HG03378 (cell line): ENCODE results near the gene TTC34.

Source experiments
- ATAC-seq: cut with Tn5 transposase; IDR thresholded peaks from one replicate; pipeline ENCODE4 v1.9.1; 2021; ENCODE audit warnings: mild to moderate bottlenecking, moderate library complexity; ENCODE audit not compliant: unreplicated experiment

The TTC34 gene

DNA sequence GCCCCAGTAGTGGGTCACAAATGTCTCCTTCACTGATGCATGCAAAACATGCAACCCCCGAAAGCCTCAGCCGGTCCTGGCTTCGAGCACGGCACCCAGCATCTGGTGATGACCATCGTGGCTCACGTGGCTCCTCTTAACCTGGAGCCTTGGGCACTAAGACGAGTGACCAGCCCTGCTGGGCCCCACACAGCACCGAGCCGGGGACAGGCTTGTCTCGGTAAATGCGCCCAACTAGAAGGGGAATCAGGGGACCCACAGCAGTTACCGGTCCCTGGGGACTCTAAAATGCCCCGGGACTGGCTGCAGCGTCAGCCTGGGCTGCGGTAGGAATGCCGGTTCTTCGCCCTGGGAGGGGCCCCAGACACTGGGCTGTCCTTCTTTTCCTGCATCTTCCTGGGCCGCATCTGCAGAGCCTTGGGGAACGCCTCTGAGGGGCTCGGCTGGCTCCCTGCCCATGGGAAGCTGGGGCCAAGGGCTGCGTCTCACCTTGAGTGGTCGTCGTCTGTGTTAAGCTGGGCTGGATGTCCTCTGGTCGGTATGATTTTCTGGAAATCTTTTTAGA, 13.1 kb upstream of the TTC34 start:
- ATAC-seq = no peak

DNA sequence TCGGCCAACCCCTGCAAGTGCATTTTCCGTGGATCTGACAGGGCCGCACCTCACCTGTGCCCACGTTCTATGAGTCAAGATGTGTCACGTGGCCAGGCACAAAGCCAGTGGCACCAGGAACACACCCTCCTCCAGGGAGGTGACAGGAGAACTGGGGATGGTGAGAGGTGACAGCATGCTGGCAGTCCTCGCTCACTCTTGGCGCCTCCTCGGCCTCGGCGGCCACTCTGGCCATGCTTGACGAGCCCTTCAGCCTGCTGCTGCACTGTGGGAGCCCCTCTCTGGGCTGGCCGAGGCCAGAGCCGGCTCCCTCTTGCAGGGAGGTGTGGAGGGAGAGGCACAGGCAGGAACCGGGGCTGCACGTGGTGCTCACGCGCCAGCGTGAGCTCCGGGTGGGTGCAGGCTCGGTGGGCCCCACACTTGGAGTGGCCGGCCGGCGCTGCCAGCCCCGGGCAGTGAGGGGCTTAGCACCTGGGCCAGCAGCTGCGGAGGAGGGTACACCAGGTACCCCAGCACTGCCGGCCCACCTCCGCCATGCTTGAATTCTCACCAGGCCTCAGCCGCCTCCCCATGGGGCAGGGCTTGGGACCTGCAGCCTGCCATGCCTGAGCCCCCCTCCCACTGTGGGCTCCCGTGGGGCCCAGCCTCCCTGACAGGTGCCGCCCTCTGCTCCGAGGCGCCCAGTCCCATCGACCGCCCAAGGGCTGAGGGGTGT, 11.6 kb upstream of the TTC34 start:
- ATAC-seq = no peak

DNA sequence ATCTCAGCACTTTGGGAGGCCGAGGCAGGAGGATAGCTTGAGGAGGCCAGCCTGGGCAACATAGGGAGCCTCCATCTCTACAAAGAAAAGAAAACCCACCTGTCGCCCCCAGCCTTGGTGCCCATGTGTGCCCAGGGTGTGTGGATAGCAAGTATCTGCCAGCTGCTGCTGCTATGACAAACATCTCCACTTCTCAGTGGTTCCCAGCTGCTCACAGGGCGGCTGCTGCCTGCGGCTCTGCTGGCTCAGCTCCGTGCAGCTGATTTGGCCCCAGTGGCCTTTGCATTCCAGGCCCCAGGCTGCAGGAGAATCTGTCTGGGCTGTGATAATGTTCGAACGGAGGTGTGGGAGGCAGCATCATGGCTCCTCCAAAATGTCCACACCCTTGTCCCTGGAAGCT, 10.6 kb upstream of the TTC34 start:
- ATAC-seq = no peak

DNA sequence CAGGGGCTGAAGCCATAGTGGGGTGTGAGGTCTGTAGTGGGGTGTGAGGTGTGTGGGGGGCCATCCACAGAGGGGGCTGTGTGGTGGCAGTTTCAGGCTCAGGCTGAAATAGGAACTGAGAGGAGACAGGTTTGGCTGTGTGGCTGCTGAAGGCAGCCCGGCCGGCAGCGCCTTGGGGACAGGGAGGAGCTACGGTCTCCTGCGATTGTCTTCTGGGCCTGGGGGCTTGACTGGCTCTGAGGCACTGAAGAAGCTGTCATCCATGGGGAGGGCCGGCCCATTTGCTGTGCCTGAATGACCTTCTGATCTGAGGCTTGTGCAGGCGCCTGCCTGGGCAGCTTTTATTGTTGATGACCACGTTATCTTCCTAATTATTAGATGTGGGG, 10.0 kb upstream of the TTC34 start:
- ATAC-seq = no peak

DNA sequence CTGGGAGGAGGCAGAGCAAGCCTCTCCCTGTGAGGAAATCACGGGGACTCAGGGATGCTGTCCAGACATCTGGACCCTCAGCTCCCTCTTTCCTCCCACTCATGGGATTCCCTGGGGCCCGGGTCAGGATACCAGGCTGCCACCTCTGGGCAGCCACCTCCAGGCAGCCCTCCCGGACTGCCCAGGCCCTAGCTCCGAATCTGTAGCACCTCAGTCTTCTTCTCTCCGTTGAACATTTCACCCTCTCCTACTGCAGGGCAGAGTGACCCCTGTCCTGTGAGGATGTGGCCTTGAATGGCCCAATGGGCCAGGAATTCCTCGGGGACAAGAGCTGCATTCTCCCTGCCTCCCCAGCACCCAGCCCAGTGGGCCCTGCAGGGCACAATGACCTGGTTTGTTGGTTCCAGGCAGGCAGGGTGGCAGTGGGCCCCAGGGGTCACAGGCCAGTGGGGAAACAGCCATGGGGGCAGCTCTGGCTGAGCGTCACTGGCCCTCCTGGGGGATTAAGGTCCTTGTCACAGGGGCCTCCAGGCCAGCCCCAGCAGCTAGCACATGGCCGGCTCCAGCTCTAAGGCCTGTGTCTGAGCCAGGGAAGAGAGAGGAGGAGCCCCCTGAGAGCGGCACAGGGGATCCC, 9.5 kb upstream of the TTC34 start:
- no peak for ATAC-seq

DNA sequence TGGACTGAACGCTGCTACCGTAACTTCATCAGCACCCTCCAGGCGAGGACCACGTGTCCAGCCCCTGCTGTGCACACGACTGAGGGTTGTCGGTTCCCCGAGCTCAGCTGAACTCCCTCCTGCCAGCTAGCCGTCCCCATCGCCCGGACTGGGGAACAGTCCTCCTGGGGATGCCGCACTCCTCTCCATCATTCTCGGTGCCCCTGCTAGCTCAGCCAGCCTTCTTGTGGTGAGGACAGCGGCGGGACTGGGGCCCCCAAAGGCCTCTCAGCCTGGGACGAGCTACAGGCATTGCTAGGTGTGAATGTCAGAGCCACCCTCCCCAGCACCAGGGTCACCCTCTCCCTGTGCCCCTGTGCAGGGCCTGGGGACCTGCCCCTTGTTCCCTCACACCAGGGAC, 8.8 kb upstream of the TTC34 start:
- no peak for ATAC-seq

DNA sequence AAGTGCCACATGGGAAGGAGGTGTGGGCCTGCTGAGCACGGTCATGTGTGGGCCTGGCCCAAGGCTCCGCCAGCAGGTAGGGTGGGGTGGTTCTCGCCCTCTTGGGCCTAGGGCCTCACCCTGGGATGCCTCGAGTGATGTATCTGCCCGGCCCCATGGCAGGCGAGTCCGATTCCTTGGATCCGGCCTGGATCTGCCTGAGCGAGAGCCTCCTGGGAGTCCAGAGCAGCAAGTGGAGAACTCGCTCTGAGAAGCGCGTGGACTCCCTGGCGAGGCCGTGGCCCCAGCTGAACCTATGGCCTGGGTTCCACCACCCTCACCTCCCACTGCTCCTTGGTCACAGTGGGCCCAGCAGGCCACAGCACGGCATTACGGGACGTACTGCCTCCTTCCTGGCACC, 8.2 kb upstream of the TTC34 start:
- ATAC-seq = no peak

DNA sequence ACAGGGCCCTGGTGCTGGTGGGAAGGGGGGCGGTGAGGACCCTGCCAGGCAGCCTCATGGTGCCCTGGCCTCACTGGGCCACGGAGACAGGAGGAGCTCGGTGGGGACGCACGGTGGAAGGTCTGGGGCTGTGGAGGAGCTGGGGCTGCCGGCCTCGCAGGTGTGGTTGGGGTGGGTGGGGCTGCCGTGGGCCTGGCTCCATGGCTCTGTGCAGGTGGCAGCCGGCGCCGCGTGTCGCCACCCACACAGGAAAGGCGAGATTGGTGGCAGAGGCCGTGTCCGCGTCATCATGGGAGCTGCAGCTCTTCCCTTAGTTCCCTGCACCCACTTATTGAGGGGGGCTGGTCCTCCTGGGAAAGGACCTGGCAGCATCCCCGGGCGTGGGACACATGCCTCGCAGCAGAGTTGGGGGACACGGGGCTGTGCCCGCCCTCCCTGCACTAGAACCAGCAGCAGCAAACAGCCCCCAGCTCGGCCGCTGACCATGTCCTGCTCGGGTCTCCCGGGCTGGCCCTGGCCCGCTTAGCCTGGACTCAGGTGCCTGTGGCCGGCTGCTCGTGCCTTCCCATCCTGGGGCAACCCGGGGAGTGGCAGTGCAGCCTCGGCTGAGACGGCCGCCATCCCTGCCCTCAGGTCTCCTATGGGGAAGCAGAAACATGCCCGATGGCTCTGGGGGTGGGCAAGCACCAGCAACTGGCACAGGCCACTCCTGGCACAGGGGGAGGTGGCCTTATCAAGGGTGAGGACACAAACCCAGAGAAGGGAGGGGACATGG, 7.5 kb upstream of the TTC34 start:
- ATAC-seq = no peak

DNA sequence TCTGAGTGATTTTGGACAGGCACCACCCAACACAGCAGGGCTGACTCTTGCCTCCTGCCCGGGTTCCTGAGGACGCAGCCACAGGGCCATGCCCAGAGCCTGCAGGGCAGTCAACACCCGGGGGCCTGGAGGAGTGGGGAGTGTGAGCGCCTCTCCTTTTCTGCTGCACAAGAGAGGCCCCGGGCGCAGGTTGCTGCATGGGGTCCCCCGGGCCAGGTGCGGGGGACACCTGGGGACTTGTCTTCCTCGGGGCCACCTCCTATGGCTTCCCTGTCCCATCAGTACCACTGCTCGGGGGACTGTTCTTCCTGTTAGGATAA, 6.9 kb upstream of the TTC34 start:
- ATAC-seq = no peak

DNA sequence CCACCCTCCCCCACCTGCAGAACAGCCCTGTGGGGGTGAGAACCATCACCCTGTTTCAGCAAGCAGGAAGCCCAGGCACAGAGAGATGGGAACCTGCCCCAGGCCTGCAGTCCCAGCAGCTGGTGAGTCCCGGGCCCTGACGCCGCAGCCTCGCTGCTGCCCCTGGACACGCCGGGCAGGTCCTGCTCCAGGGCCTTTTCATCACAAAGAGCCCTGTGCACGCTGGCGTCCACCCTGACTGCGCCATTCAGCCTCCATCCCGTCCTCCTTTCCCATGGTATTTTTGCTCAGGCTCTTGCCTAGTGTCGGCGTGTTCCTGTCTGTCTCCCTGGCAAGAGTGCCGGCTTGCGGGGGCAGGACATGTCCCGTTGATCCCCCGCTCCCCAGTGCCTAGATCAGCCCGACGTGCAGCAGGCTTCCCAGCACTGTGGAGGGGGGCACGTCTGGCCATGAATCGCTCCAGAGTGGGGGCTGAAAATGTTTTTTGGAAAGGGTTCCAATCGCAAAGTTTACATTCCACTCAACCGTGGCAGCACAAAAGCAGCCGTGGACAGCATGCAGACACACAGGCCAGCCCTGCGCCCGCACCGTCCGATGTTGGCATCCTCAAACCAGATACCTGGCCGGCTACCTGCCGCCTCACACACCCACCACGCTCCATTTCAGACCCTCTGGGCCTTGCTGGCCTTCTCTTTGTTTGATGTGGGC, 6.3 kb upstream of the TTC34 start:
- no peak for ATAC-seq

DNA sequence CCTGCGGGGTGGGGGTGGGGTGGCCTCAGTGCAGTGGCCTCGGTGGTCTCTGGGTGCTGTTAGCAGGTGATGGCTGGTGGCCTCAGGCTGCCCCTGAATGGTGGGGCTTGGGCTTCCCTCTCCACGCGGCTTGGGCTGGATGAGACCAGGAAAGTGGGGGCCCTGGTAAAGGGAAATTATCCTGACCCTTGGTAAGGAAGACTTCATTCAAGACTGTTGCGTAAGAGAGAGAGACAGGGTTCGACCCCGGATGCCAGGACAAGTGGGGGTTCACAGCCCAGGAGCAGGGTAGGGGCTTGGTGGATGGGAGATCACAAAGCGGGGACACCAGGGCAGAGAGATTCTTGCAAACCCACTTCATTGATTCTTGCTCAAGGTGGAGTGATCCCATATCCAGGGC, 5.5 kb upstream of the TTC34 start:
- ATAC-seq = no peak

DNA sequence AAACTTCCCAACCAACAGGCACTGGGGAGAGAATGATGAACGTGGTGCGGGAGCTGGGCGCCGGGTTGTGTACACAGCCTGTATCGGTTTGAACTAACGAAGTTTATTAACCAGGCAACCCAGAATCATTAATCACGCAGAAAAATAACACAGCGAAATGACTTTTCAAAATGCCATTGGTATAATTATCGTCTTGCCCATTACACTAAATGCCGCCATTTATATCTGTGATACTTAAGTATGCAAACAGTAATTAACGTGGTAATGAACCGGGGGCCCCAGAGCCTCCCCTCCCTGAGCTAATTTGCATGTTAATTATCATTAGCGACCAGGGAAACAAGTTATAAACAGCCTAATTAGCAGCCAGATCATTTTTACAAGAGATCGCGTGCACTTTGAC, 5.1 kb upstream of the TTC34 start:
- ATAC-seq = no peak

DNA sequence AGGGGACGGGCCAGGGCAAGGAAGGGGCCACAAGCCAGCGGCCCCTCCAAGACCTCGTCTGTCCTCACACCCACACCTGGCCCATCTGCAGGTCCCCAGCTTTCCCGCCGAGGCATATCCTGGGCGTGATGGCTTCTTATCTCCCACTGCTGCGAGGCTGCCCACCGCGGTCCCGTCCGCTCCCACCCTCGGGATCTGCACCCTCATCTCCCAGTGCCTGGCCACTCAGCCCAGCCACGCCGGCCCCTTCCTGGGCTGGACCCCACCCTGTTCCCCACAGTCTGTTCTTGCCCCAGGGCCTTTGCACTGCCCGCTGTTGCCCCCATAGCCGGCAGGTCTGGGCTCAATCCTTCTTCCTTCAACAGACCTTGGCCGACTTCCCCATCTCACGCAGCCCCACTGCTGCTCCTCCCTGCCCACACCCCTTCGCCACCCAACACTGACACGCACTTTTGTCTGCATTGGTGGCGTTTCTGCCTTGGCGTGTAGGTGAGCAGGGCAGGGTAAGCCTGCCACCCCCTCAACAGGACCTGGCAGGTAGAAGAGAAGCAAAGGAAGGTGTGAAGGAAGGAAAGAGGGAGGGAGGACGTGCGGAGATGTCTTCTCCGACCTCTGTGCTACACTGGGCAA, 4.4 kb upstream of the TTC34 start:
- ATAC-seq = no peak

DNA sequence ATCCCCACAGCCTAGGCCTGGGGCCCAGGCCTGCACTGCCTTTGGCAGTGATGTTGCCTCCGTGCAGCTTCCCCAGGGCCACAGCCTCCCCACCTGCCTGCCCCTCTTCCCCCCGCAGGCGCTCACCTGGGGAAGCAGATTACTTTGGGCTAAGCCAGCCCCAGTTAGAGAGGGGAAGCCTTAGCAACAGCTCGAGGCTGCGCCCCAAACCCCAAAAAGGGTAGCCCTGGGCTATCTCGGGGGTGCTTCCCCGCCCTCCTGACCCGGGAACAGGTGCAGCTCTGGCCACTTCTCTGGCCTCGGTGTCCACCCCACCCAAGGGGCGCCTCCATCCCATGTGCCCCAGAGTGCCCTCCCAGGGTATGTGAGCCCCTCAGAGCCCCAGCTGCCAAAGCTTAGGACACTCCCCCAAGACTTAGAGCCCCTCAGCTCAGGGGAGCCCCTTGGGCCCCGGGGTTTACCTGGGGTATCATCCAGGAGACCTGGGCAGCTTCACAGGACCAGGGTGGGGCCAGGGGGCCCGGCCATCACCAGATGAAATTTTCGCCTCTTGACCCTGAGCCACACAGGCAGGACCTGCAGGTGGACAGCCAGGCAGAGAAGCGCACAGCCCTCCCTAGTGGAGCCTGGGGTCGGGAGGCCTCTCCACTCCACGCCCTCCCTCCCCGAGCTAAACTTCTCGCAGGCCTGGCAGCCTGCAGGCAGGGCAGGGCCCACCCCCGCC, 3.3 kb upstream of the TTC34 start:
- ATAC-seq = no peak

DNA sequence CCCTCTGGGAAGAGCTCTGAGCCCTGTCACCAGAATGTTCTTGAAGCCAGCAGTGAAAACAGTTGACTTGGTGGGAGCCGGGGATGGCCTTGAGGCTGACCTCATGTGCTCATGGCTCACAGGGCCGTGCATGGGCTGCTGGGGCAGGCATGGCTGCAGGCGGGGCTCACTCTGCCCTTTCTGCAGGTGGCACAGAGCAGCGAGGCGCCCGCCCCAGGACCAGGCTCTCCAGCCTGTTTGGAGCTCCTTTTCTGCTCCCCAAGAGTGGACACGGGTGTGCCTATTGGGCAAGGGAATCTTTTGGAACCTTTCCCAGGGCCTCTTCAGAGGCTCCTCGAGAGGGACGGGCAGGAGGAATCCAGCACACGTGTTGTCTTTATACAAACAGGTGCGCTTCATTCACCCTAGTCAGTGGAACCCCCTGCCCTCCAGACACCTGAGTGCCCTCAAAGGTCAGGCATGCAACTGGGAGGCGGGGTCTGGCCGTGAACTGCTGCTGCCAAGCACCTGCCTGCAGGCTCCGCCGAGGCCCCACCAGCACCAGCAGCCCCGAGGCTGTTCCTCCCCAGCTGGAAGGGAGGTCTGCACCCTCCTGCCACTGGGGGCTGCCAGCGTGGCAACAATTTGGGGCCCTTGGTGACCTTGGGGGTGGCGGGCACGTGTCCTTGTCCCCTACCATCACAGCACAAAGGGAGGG, 2.6 kb upstream of the TTC34 start:
- no peak for ATAC-seq

DNA sequence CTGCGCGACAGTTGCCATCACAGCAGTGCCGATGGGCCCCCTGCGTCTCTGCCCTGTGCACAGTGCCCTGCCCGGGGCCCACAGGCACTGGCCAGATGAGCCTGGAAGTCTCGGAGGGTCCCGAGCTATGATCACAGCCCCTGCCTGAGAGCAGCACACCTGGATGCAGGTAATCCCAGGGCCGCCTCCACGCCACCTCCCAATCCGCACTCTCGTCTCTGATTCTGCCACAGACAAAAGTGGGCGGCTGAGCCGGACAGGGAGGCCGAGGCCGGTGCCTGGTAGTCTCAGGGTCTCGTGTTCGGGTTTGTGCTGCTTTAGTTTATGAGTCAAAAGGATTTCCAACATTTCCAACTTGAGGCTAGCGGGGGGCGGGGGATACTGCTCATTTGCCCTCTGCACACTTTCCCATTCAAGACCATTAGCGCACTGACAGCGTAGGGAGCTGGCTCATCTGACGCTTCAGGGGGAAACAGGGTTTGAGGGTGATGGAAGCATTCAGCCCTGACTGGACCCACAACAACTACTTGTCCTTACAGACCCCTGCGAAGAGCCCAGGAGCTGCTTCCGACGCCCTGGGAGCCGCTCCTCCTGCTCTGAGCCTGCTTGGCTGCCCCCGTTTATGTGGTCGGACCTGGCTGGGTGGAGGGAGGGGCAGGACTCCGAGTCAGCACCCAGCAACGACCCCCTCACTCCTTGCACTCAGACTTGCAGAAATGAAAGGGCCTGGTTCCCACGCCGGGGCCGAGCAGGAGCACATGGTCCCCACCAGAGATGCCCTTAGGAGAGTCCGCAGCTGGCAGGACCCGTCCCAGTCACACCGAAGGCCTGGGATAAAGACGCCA, 1.8 kb upstream of the TTC34 start:
- ATAC-seq = no peak

DNA sequence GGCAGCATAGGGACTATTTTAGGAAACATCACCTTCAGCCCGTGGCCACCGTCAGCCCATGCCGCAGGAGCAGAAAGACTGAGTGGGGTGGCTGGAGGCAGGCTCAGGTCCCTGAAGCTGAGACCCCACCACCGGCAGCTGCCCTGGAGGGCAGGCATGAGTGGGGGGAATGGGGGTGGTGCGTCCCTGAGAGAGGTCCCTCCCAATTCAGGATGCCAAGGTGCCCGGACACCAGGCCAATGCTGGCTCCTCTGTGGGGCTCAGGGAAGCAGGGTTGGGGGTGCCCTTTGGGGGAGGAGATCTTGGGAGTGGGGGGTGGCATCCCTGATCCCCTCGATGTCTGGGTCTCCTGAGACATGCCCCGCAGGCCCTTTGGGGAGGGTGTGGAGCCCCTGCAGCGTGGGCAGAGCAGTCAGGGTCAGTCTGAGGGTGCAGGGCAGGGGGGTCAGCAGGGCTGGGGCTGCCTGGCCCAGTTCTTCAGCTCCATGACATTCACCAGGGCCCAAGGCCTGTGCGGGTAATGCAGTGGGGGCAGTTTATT, 998 bp upstream of the TTC34 start:
- ATAC-seq = no peak

DNA sequence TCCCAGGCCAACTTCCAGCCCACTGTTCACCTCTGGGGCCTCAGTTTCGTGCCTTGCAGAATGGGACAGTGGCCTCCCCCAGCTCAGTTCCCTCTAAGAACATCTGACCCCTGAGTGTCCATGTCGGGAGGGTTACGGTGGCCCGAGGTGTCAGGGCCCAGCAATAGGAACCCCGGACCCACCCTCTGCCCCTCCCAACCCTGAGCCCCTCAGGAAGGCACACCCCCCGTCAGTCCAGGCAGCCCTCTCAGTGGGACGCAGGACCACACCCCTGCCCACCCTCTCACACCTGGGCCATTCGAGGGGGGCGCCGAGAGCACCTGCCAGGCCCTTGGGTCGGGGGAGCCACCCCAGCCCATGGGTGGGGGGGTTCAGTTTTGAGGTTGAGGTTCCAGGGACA, 447 bp downstream of the TTC34 start:
- no peak for ATAC-seq

DNA sequence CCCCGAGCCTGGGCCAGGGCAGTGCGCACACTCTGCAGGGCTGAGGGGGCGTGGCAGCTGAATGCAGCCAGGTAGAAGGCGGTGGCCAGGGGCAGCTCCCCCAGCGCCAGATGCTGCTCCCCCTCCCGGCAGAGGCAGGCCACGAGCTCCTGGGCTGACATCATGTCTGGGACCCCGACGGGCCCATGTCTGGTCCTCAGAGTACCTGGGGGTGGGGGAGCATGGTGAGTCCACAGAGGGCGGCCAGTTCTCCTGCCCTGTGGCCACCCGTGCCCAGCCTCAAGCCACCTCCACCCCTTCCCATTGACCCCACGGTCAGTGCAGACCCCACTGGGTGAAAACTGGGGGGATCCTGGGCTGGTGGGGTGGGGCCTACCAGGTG, 838 bp downstream of the TTC34 start:
- ATAC-seq = no peak
